H9 (cell line): Measurements from ENCODE around the gene ACOT11. TPM values are rescaled to one million over a fixed set of nuclear protein-coding genes. Genes with fewer than 3 reads are reported as not detected.

Source experiments
- DNase-seq: peaks from one replicate; pipeline ENCODE4 v3.0.0-alpha.2; 2017
- H2AFZ ChIP-seq: one replicate; pipeline ENCODE4 v1.6.1; 2013; ENCODE audit warnings: mild to moderate bottlenecking, low read length, control low read depth, moderate library complexity
- H2AK5ac ChIP-seq: 2 replicates; pipeline ENCODE4 v1.6.1; 2013; ENCODE audit warnings: low read length, control low read depth, mixed read lengths; ENCODE audit not compliant: insufficient read length
- H2BK120ac ChIP-seq: one replicate; pipeline ENCODE4 v1.6.1; 2013; ENCODE audit warnings: low read depth, mild to moderate bottlenecking, low read length, control low read depth, inconsistent platforms; ENCODE audit not compliant: poor library complexity, severe bottlenecking
- H2BK12ac ChIP-seq: 2 replicates; pipeline ENCODE4 v1.6.1; 2013; ENCODE audit warnings: low read length, control low read depth, mixed read lengths, low read depth; ENCODE audit not compliant: insufficient read length
- H2BK15ac ChIP-seq: 2 replicates; pipeline ENCODE4 v1.6.1; 2013; ENCODE audit warnings: low read depth, low read length, control low read depth
- H2BK20ac ChIP-seq: one replicate; pipeline ENCODE4 v1.6.1; 2013; ENCODE audit warnings: low read depth, mild to moderate bottlenecking, low read length, control low read depth, inconsistent platforms; ENCODE audit not compliant: poor library complexity, severe bottlenecking
- H2BK5ac ChIP-seq: 2 replicates; pipeline ENCODE4 v1.6.1; 2013; ENCODE audit warnings: low read length, control low read depth, mixed read lengths; ENCODE audit not compliant: insufficient read length
- H3K14ac ChIP-seq: 2 replicates; pipeline ENCODE4 v1.6.1; 2013; ENCODE audit warnings: low read length, control low read depth; ENCODE audit not compliant: insufficient read depth
- H3K18ac ChIP-seq: 2 replicates; pipeline ENCODE4 v1.6.1; 2013; ENCODE audit warnings: low read depth, mild to moderate bottlenecking, mixed read lengths, low read length, control low read depth; ENCODE audit not compliant: insufficient read length
- H3K23ac ChIP-seq: 2 replicates; pipeline ENCODE4 v1.6.1; 2013; ENCODE audit warnings: low read length, control low read depth, mixed read lengths, low read depth; ENCODE audit not compliant: insufficient read length
- H3K23me2 ChIP-seq: 2 replicates; pipeline ENCODE4 v1.6.1; 2013; ENCODE audit warnings: low read depth, mild to moderate bottlenecking, mixed read lengths, low read length, control low read depth; ENCODE audit not compliant: insufficient read length, poor library complexity, severe bottlenecking
- H3K27ac ChIP-seq: 2 replicates; pipeline ENCODE4 v1.5.1; 2013; ENCODE audit warnings: low read length, control low read depth, mixed read lengths, low read depth; ENCODE audit not compliant: insufficient read length
- H3K27me3 ChIP-seq: 2 replicates; pipeline ENCODE4 v1.6.1; 2013; ENCODE audit warnings: low read length, control low read depth, inconsistent platforms; ENCODE audit not compliant: insufficient read depth
- H3K4ac ChIP-seq: 2 replicates; pipeline ENCODE4 v1.6.1; 2013; ENCODE audit warnings: low read depth, mild to moderate bottlenecking, control low read depth, inconsistent platforms, low read length, moderate library complexity
- H3K4me1 ChIP-seq: 2 replicates; pipeline ENCODE4 v1.6.1; 2013; ENCODE audit warnings: low read length, control low read depth, inconsistent platforms; ENCODE audit not compliant: insufficient read depth
- H3K4me2 ChIP-seq: 2 replicates; pipeline ENCODE4 v1.6.1; 2013; ENCODE audit warnings: low read length, control low read depth, mixed read lengths; ENCODE audit not compliant: insufficient read length, insufficient read depth
- H3K56ac ChIP-seq: 2 replicates; pipeline ENCODE4 v1.6.1; 2013; ENCODE audit warnings: low read depth, mild to moderate bottlenecking, mixed read lengths, low read length, control low read depth; ENCODE audit not compliant: insufficient read length
- H3K79me1 ChIP-seq: 2 replicates; pipeline ENCODE4 v1.6.1; 2013; ENCODE audit warnings: low read depth, mild to moderate bottlenecking, moderate library complexity, low read length, control low read depth, inconsistent platforms; ENCODE audit not compliant: insufficient read depth, poor library complexity, severe bottlenecking
- H3K79me2 ChIP-seq: 2 replicates; pipeline ENCODE4 v1.6.1; 2013; ENCODE audit warnings: low read length, control low read depth, inconsistent platforms; ENCODE audit not compliant: insufficient read depth
- H3K9ac ChIP-seq: 2 replicates; pipeline ENCODE4 v1.6.1; 2013; ENCODE audit warnings: low read length, control low read depth, mixed read lengths; ENCODE audit not compliant: insufficient read length; ENCODE audit errors: extremely low read depth
- H3K9me3 ChIP-seq: one replicate; pipeline ENCODE4 v1.6.1; 2013; ENCODE audit warnings: low read depth, low read length, inconsistent platforms; ENCODE audit not compliant: control insufficient read depth
- H3T11ph ChIP-seq: one replicate; pipeline ENCODE4 v1.6.1; 2013; ENCODE audit warnings: mild to moderate bottlenecking, low read length, control low read depth, inconsistent platforms
- H4K20me1 ChIP-seq: one replicate; pipeline ENCODE4 v1.6.1; 2013; ENCODE audit not compliant: control insufficient read depth, insufficient read length, insufficient read depth
- H4K5ac ChIP-seq: 2 replicates; pipeline ENCODE4 v1.6.1; 2013; ENCODE audit warnings: low read depth, mild to moderate bottlenecking, mixed read lengths, low read length, control low read depth; ENCODE audit not compliant: insufficient read length
- H4K8ac ChIP-seq: replicated peaks from 2 replicates; pipeline ENCODE4 v1.6.1; 2013; ENCODE audit warnings: low read length, control low read depth, mixed read lengths, low read depth; ENCODE audit not compliant: insufficient read length
- H4K91ac ChIP-seq: 2 replicates; pipeline ENCODE4 v1.6.1; 2013; ENCODE audit warnings: low read depth, mild to moderate bottlenecking, moderate library complexity, mixed read lengths, low read length, control low read depth; ENCODE audit not compliant: insufficient read length
- H3K27ac Mint-ChIP-seq, 3 experiments: 2 replicates in 2 of 3; 3 replicates in 1 of 3; pipeline ENCODE4 v1.8.0; 2020 to 2021; ENCODE audit warnings: mixed read lengths in 3 of 3, mild to moderate bottlenecking in 1 of 3, moderate library complexity in 1 of 3
- H3K27me3 Mint-ChIP-seq: 2 replicates; pipeline ENCODE4 v1.8.0; 2021; ENCODE audit warnings: low read depth, mild to moderate bottlenecking, moderate library complexity, mixed read lengths
- H3K36me3 Mint-ChIP-seq, 3 experiments: 2 replicates in 2 of 3; 3 replicates in 1 of 3; pipeline ENCODE4 v1.8.0; 2020 to 2021; ENCODE audit warnings: low read depth in 3 of 3, mixed read lengths in 3 of 3; ENCODE audit not compliant: insufficient read depth in 1 of 3
- H3K4me1 Mint-ChIP-seq, 2 experiments: 2 replicates each; pipeline ENCODE4 v1.8.0; 2020; ENCODE audit warnings: mixed read lengths in 2 of 2
- H3K4me3 Mint-ChIP-seq, 2 experiments: 2 replicates in 1 of 2; 3 replicates in 1 of 2; pipeline ENCODE4 v1.8.0; 2020 to 2021; ENCODE audit warnings: mild to moderate bottlenecking in 2 of 2, mixed read lengths in 2 of 2, moderate library complexity in 1 of 2
- H3K9me3 Mint-ChIP-seq, 2 experiments: 2 replicates in 1 of 2; 3 replicates in 1 of 2; pipeline ENCODE4 v1.8.0; 2020; ENCODE audit warnings: mild to moderate bottlenecking in 2 of 2, mixed read lengths in 2 of 2, moderate library complexity in 1 of 2
- CTCF ChIP-seq: fragments of 200-600 bp; sonication (generic); conservative IDR thresholded peaks from 3 replicates; pipeline ENCODE4 v1.8.0; 2021; ENCODE audit warnings: antibody characterized with exemption, mild to moderate bottlenecking
- WGBS: extraction: QIAGEN DNeasy Blood & Tissue Kit; methylation state at CpG from one replicate; pipeline ENCODE4 v1.1.7; 2013; ENCODE audit warnings: missing lambda C conversion rate, low lambda C conversion rate, mixed read lengths; ENCODE audit not compliant: insufficient read length; ENCODE audit errors: extremely low coverage; 5-methylcytosine and 5-hydroxymethylcytosine counted together
- total RNA-seq: library from RNA; stranded (reverse); gene quantifications from 2 replicates; pipeline ENCODE4 v1.2.1, GENCODE V29; 2021

Gene ACOT11
- total RNA-seq, 1 experiment from 2014 or later = 4.0 TPM

- H4K20me1 ChIP-seq = no peaks in the 10 kb centered on the region
- peak; percentile 59 for TF ChIP-seq CTCF
Measured at GRCh38 chr1:54575161-54575560, 27.1 kb downstream of the ACOT11 start.

More at GRCh38 chr1:54575161-54575560, 27.1 kb downstream of the ACOT11 start:
- H2BK12ac ChIP-seq = no peak overlapping the region
- H3K23ac ChIP-seq = no peak overlapping the region
- no peak overlapping the region for H2BK15ac ChIP-seq
- H4K91ac ChIP-seq = no peak overlapping the region
- Mint-ChIP-seq H3K4me3 (no peak overlapping the region), H3K36me3 (no peaks in the 10 kb centered on the region), H3K4me1 (peaks cover 52 to 60% of the 10 kb centered on the region in 2 experiments), H3K27ac (peak overlapping the region in 1 of 3 experiments; percentile 71; a peak in 2 of 7 replicates), H3K27me3 (no peaks in the 10 kb centered on the region), H3K9me3 (no peaks in the 10 kb centered on the region)
- H3K23me2 ChIP-seq = no peaks in the 10 kb centered on the region
- H2AK5ac ChIP-seq = no peak overlapping the region
- H2BK120ac ChIP-seq = no peak overlapping the region
- no peak overlapping the region for H2AFZ ChIP-seq
- no peak overlapping the region for H3K4ac ChIP-seq
- no peak overlapping the region for H3K27ac ChIP-seq
- peaks cover 14% of the 10 kb centered on the region; the same call in 1 of the 2 replicates for H3K4me1 ChIP-seq
- no peak overlapping the region for H3K9ac ChIP-seq
- H4K5ac ChIP-seq = no peak overlapping the region
- DNase-seq = no peak
- no peak overlapping the region for H2BK20ac ChIP-seq
- H2BK5ac ChIP-seq = no peak overlapping the region
- WGBS = no CpG with 5 or more reads among the region's 3 CpGs
- H3K27me3 ChIP-seq = no peaks in the 10 kb centered on the region
- H3K18ac ChIP-seq = no peak overlapping the region
- no peaks in the 10 kb centered on the region for H3K79me1 ChIP-seq
- no peaks in the 10 kb centered on the region for H3K9me3 ChIP-seq
- H3K14ac ChIP-seq = no peak overlapping the region
- H4K8ac ChIP-seq = no peak overlapping the region
- no peak overlapping the region for H3K56ac ChIP-seq
- H3K4me2 ChIP-seq = no peak overlapping the region
- no peak overlapping the region for H3T11ph ChIP-seq
- no peaks in the 10 kb centered on the region for H3K79me2 ChIP-seq
